HG02623 (cell line): ENCODE data around the gene FAM193A.
"Not testable (repeated sequence)": the region's sequence is repeated elsewhere in the genome, so short reads cannot be mapped to it uniquely, and the experiment has no call there.

Experiments used
- ATAC-seq: cut with Tn5 transposase; IDR thresholded peaks from one replicate; pipeline ENCODE4 v1.9.1; 2021; ENCODE audit warnings: moderate library complexity; ENCODE audit not compliant: unreplicated experiment

FAM193A gene

DNA sequence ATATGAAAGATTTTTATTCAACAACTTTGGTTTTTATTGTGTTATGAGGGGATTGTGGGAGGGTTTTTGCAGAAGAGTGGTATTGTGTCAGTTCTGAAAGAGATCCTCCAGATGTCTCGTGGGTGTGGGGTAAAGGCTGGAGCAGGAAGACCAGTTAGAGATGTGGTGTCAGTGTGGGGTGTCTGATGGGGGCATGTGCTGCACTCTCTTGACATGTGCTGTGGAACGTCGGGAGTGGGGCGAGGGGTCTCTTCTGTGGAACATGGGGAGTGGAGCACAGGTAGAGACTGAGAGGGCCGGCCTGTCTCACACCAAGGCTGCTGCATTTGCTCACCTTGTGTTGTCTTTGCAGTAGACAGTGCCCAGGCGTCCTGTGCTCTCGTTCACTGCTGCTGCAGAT, 37.6 kb downstream of the FAM193A start:
- no peak for ATAC-seq

DNA sequence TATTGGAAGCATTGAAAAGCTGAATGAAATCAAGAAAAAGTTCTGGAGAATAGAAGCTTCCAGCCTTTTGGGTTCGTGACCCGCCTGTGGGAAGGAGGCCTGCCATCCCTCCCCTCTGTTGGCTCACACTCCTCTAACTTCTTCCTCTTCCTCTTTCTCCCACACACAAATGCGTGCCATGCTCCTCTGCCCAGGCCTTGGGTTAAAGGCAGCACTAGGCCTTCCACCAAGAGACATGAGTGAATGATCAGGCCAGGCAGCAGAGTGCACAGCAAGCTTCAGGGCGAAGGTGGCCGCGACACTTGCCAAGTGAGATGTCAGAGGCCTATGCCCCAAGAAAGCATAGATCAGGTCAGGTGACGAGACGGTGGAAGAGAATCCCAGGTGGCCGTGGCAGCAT, 38.4 kb downstream of the FAM193A start:
- ATAC-seq = no peak

- ATAC-seq = no peak
These were observed 39.8 kb downstream of the FAM193A start for GRCh38 chr4:2576290-2576689.

GRCh38 chr4:2578106-2578505, 41.7 kb downstream of the FAM193A start:
- ATAC-seq = no peak

DNA sequence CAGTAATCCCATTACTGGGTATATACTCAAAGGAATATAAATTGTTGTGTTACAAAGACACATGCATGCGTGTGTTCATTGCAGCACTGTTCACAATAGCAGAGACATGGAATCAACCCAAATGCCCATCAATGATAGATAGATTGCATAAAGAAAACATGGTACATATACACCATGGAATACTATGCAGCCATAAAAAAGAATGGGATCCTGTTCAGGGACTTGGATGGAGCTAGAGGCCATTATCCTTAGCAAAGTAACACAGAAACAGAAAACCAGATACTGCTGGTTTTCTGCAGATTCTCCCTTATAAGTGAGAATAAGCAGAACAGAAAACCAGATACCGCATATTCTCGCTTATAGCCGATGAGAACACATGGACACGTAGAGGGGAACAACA, 43.5 kb downstream of the FAM193A start:
- no peak for ATAC-seq

DNA sequence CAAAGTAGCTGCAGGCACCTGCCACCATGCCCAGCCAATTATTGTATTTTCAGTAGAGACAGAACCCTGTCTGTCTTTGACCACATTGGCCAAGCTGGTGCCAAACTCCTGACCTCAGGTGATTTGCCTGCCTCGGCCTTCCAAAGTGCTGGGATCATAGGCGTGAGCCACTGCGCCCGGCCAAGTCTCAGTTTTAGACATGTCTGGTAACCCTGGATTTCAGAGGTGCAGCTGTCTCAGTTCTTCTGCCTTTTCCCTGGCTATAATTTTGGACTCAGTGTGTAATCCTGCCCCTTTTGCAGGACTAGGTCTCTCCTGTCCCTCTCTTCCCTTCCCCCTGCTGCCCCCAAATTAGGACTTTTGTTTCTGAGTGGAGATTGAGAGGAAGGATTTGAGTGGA, 46.6 kb downstream of the FAM193A start:
- no peak for ATAC-seq

GRCh38 chr4:2583517-2583916, 47.1 kb downstream of the FAM193A start:
- ATAC-seq = no peak

DNA sequence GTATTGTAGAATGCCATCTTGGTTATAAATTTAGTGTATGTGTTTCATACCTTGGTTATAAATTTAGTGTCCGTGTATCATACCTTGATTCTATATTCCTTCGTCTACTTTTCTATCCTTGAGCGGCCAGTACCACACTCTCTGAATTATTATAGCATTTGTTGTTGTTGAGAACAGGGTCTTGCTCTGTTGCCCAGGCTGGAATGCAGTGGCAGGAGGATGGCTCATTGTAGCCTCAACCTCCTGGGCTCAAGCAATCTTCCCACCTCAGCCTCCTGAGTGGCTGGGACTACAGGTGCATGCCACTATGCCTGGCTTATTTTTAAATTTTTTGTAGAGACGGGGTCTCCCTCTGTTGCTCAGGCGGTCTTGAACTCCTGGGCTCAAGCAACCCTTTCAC, 50.1 kb downstream of the FAM193A start:
- no peak for ATAC-seq

DNA sequence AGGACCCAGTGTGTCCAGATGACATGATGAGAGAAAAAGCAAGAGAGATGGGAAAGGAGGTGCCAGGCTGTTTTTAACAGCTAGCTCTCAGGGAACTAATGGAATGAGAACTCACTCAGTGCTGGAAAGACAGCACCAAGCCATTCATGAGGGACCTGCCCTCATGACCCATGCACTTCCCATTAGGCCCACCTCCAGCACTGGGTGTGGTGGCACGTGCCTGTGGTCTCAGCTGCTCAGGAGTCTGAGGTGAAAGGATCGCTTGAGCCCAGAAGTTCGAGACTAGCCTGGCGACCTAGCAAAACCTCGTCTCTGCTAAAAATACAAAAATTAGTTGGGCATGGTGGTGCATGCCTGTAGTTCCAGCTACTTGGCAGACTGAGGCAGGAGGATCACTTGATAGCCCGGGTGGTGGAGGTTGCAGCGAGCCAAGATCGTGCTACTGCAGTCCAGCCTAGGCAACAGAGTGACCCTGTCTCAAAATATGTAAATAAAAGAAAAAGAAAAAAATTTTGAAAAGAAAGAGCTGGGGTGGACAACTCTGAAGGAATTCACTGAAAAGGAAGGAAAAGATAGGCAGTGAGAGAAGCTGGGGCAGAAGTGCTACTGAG, 50.9 kb downstream of the FAM193A start:
- ATAC-seq = no peak

GRCh38 chr4:2588259-2588658, 51.8 kb downstream of the FAM193A start:
- no peak for ATAC-seq

GRCh38 chr4:2591189-2591588, 54.7 kb downstream of the FAM193A start:
- ATAC-seq = no peak

GRCh38 chr4:2592014-2592413, 55.6 kb downstream of the FAM193A start:
- ATAC-seq = not testable (repeated sequence)

- ATAC-seq = no peak
These were observed 56.1 kb downstream of the FAM193A start for GRCh38 chr4:2592572-2592971.

- no peak for ATAC-seq
These were observed 56.6 kb downstream of the FAM193A start for GRCh38 chr4:2593003-2593402.

GRCh38 chr4:2595436-2595835, 59.0 kb downstream of the FAM193A start:
- no peak for ATAC-seq

DNA sequence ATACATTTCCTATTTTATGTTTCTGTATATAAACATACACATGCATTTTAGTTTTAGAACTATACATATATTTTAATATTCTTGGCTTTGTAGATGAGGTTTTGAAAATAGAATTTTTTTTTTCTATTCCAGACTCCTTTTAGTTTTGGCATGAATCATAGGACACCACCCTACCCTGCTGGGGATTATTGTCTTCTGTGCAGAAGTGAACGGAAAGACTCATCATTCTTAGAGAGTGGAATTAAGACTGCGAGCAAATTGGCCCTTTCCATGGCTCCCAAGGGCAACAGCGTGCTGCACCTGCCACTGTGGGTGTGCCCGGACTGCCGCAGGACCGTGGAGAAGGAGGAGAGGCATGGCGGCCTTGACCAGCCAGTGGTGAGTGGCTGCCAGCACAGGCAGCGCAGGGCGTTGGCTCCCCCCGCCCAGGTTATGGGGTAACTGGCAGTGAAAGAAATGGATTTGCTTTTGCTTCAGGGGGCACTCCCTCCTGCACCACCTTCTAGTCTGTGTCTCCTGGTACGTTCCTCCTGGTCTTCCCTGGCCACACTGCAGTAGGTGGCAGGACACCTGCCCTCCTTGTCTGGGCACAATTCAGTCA, 59.6 kb downstream of the FAM193A start:
- ATAC-seq = no peak

DNA sequence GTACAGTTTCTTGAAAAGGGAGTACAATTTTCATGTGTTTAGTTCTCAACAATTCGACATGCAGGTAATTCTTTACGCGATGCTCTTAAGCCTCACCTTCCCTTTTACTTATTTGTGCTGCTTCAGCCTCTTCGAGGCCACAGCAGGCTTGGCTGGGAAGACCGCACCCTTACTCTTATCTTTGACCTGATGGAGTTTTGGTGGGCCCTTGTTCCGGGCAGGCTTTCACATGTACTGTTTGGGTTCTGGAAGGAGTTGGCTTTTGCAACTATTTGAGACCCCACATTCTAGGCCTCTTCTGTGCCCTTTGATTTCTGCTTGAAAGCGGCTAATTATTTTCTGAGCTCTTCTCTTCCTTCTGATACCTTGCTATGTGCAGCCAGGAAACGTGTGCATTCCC, 60.2 kb downstream of the FAM193A start:
- ATAC-seq = no peak

DNA sequence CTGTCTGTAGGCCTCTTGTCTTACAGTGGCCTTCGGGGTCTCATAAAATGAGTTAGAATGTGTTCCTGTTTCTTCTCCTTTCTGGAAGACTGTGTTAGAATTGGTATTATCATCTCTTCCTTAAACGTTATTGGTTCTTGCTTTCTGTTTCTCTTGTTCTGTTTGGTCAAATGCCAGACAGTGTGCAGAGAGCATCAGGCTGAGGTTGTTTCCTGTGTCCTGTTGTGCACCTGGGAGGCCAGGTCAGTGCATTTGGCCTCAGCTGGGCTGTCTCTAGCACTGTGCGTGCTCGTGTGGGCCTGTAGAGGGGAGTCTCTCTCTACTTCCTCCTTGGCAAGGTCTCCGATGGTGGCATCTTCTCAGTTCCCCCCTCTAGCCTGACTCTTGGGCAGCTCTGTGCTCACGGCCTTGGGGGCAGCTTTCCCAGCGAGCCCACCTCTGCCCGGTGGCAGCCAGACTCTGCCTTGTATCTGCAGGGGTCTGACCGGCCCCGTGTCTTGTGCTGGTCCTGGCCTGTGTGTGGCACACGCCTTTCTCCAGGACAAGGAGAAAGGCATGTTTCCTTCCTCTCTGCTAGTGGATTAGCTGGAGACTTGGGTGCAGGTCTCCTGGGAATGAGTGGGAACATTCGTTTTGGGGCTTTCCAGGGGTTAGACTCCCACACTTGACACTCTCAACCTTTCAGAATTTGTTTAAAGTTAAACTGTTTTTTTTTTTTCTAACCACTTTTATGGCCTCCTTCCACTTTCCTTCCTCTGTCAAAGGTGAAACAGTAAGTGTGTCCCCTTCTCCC, 62.3 kb downstream of the FAM193A start:
- ATAC-seq = peak; percentile 67

- ATAC-seq = no peak
These were observed 62.8 kb downstream of the FAM193A start for GRCh38 chr4:2599304-2599654.

- ATAC-seq = no peak
These were observed 64.4 kb downstream of the FAM193A start for GRCh38 chr4:2600878-2601277.

- ATAC-seq = no peak
These were observed 68.2 kb downstream of the FAM193A start for GRCh38 chr4:2604614-2605013.

GRCh38 chr4:2606960-2607506, 70.6 kb downstream of the FAM193A start:
- ATAC-seq = no peak
